Pancreas (tissue), 10 donors: ENCODE measurements around the gene FASLG. TPM values are rescaled to one million over a fixed set of nuclear protein-coding genes. Genes with fewer than 3 reads are reported as not detected.

Source experiments
- ATAC-seq, 4 donors: fragments of 200-7000 bp; cut with Tn5 transposase; one replicate each; pipeline versions ENCODE4 v1.8.0 to v1.9.1; 2020; ENCODE audit warnings: mild to moderate bottlenecking in 4 of 4, moderate library complexity in 4 of 4
- DNase-seq, 6 donors: peaks; one replicate each; pipeline ENCODE4 v3.0.0-alpha.2; 2020
- FAIRE-seq: peaks from 2 replicates; lab custom pipeline; 2012; peaks lifted over from hg19 to GRCh38; lab: Jason Lieb, UNC
- H3K27ac ChIP-seq, 4 donors: fragments of 200-600 bp; sonication (generic); 1 replicate in 3 of 4; 2 replicates in 1 of 4; pipeline versions ENCODE4 v1.5.0 to v1.8.0; 2020
- H3K27me3 ChIP-seq, 4 donors: fragments of 200-600 bp; one replicate each; pipeline ENCODE4 v1.8.0; 2021
- H3K36me3 ChIP-seq, 3 donors: fragments of 200-600 bp; sonication (generic) in 1 of 3; one replicate each; pipeline versions ENCODE4 v1.5.0 to v1.8.0; 2020 to 2021
- H3K4me1 ChIP-seq, 3 donors: fragments of 200-600 bp; one replicate each; pipeline ENCODE4 v1.8.0; 2021
- H3K4me3 ChIP-seq, 4 donors: fragments of 200-600 bp; sonication (generic) in 2 of 4; one replicate each; pipeline versions ENCODE4 v1.5.0 to v1.8.0; 2020 to 2021
- H3K9me3 ChIP-seq, 4 donors: fragments of 200-600 bp; one replicate each; pipeline ENCODE4 v1.8.0; 2021
- CTCF ChIP-seq, 4 donors: fragments of 200-600 bp; sonication (generic) in 3 of 4; IDR thresholded peaks; one replicate each; pipeline versions ENCODE4 v1.5.0 to v1.8.0; 2021; ENCODE audit warnings: antibody characterized with exemption in 4 of 4
- WGBS, 2 donors: extraction: QIAGEN DNeasy Blood & Tissue Kit; methylation state at CpG; one replicate each; pipeline ENCODE4 v1.1.7; 2013; 5-methylcytosine and 5-hydroxymethylcytosine counted together
- intact Hi-C, 3 donors: fragments of 100-400 bp; cut with DNase I; formaldehyde crosslinking; loops; one replicate each; pipeline versions ENCODE4 v1.11.1 to v1.14.2; 2022
- polyA plus RNA-seq, 2 donors: library from polyadenylated mRNA; stranded (reverse); fragments of 200-250 nt; gene quantifications; one replicate each; pipeline ENCODE4 v1.2.3, GENCODE V29; 2013
- total RNA-seq, 6 donors: library from RNA; stranded (reverse); fragmentation: NEBNext Ultra II Directional in 4 of 6; extraction: Animal tissue kit (Norgen Biotek cat#: 25700) in 4 of 6; gene quantifications; one replicate each; pipeline versions ENCODE4 v1.2.1 to v1.2.4, GENCODE V29; 2021 to 2023
- donor health status: healthy with polysubstance abuse.
- donor health status: DM: no; HTN: no; CAD: no; lungs with moderate emphysema.
- donor health status: DM: no; HTN: no; CAD: no.
- donor health status: control.
- donor health status: control.
- donor health status: Bipolar disorder and iron deficiency.
- donor health status: DM: yes; HTN: yes; CAD: no.
- donor health status: DM: no; HTN: no; CAD: no.
- donor health status: DM: no; HTN: no; CAD: no.
- donor health status: DM: yes; HTN: yes; CAD: no.

The FASLG gene
- total and polyA plus RNA-seq, 8 donors: 0.06 to 0.37 (median 0.16) TPM; not detected in 3

DNA sequence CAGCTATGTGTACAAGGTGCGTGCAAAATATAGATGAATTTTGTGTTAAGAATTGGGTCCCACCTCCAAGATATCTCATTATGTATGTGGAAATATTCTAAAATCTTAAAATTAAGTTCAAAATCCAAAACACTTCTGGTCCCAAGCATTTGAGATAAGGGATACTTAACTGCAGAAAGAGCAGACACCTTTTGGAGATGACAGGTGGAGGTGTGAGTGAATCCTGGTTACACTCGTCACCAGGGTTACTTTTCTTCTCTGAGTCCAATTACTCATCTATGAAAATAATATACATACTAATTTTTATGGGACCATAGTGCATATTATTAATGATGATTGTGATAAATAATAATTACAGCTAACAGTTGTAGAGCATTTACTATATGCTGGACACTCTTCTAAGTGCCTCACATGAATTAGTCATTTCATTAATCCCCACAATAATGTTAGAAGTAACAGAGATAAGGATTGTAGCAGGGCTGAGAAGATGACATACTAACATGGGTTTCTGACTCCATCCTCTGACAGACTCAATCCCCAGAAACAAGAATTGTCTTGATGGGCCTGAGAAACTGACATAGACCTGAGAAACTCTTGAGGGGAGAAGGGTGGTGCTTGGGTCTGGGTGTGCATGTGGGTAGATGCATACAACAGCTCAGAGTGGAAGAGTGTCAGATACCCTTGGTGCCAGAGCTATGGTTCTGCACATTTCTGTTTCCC, 8.3 kb upstream of the FASLG start:
- no peak overlapping the region for H3K4me3 ChIP-seq
- no peaks in the 10 kb centered on the region for H3K27me3 ChIP-seq
- DNase-seq (no peak), FAIRE-seq (no peak), ATAC-seq (no peak)
- no peaks in the 10 kb centered on the region for H3K9me3 ChIP-seq
- no peaks in the 10 kb centered on the region for H3K36me3 ChIP-seq
- intact Hi-C loops: no loop called here
- no peaks in the 10 kb centered on the region for H3K4me1 ChIP-seq
- WGBS, 2 donors: 76 to 84% methylated on average over 2 of the region's 2 CpGs
- no peak for TF ChIP-seq CTCF (IDR thresholded peaks at IDR 0.05)
- H3K27ac ChIP-seq: no peak overlapping the region

- no peak overlapping the region for H3K27ac ChIP-seq
- H3K4me1 ChIP-seq: no peaks in the 10 kb centered on the region
- intact Hi-C loops: no loop called here
- no peaks in the 10 kb centered on the region for H3K36me3 ChIP-seq
- TF ChIP-seq CTCF (IDR thresholded peaks at IDR 0.05): no peak
- H3K4me3 ChIP-seq: no peak overlapping the region
- 49 to 57% methylated on average over 5 of the region's 5 CpGs for WGBS, 2 donors
- no peak for FAIRE-seq
- ATAC-seq: no peak
- no peaks in the 10 kb centered on the region for H3K9me3 ChIP-seq
- no peaks in the 10 kb centered on the region for H3K27me3 ChIP-seq
- DNase-seq: no peak
Measured at GRCh38 chr1:172653015-172653709, 5.7 kb upstream of the FASLG start.

DNA sequence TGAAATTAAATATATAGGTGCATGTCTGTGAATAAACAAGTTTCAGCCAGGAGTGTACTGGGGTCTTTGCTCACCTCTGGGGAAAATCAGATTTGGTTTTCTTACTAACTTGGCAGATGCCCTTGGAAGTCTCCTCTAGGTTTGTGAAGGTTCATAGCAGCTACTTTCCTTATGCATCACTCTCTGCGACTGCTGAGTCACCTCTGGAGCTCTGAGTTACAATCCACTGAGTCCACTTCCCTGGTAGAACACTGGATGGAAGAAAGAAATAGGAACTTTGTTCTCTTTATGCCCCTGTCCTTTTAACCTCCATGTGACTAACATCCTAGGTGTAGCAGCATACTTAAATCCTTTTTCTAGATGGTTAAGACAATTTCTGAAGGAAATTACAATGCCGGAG, 4.4 kb upstream of the FASLG start:
- DNase-seq: no peak
- H3K4me1 ChIP-seq: no peaks in the 10 kb centered on the region
- no peak for TF ChIP-seq CTCF (IDR thresholded peaks at IDR 0.05)
- no peak overlapping the region for H3K4me3 ChIP-seq
- ATAC-seq: no peak
- no peaks in the 10 kb centered on the region for H3K27me3 ChIP-seq
- WGBS, 2 donors: 83 to 90% methylated on average over 2 of the region's 2 CpGs
- intact Hi-C loops: no loop called here
- H3K36me3 ChIP-seq: no peaks in the 10 kb centered on the region
- H3K27ac ChIP-seq: no peak overlapping the region
- H3K9me3 ChIP-seq: no peaks in the 10 kb centered on the region
- FAIRE-seq: no peak

GRCh38 chr1:172656576-172656975, 2.3 kb upstream of the FASLG start:
- FAIRE-seq: no peak

More at GRCh38 chr1:172656576-172656975, 2.3 kb upstream of the FASLG start:
- H3K36me3 ChIP-seq: no peaks in the 10 kb centered on the region
- no peaks in the 10 kb centered on the region for H3K4me1 ChIP-seq
- H3K9me3 ChIP-seq: no peaks in the 10 kb centered on the region
- no peak overlapping the region for H3K27ac ChIP-seq
- ATAC-seq (no peak), DNase-seq (no peak)
- WGBS, 2 donors: 55 to 63% methylated on average over 6 of the region's 6 CpGs
- H3K4me3 ChIP-seq: no peak overlapping the region
- TF ChIP-seq CTCF (IDR thresholded peaks at IDR 0.05): no peak
- intact Hi-C loops: no loop called here
- H3K27me3 ChIP-seq: no peaks in the 10 kb centered on the region
